H9 (cell line): Measurements from ENCODE around the gene PKN3. TPM values are rescaled to one million over a fixed set of nuclear protein-coding genes. Genes with fewer than 3 reads are reported as not detected.

Experiments
- DNase-seq: peaks from one replicate; pipeline ENCODE4 v3.0.0-alpha.2; 2017
- H2AFZ ChIP-seq: one replicate; pipeline ENCODE4 v1.6.1; 2013; ENCODE audit warnings: mild to moderate bottlenecking, low read length, control low read depth, moderate library complexity
- H2AK5ac ChIP-seq: 2 replicates; pipeline ENCODE4 v1.6.1; 2013; ENCODE audit warnings: low read length, control low read depth, mixed read lengths; ENCODE audit not compliant: insufficient read length
- H2BK120ac ChIP-seq: one replicate; pipeline ENCODE4 v1.6.1; 2013; ENCODE audit warnings: low read depth, mild to moderate bottlenecking, low read length, control low read depth, inconsistent platforms; ENCODE audit not compliant: poor library complexity, severe bottlenecking
- H2BK12ac ChIP-seq: 2 replicates; pipeline ENCODE4 v1.6.1; 2013; ENCODE audit warnings: low read length, control low read depth, mixed read lengths, low read depth; ENCODE audit not compliant: insufficient read length
- H2BK15ac ChIP-seq: 2 replicates; pipeline ENCODE4 v1.6.1; 2013; ENCODE audit warnings: low read depth, low read length, control low read depth
- H2BK20ac ChIP-seq: one replicate; pipeline ENCODE4 v1.6.1; 2013; ENCODE audit warnings: low read depth, mild to moderate bottlenecking, low read length, control low read depth, inconsistent platforms; ENCODE audit not compliant: poor library complexity, severe bottlenecking
- H2BK5ac ChIP-seq: 2 replicates; pipeline ENCODE4 v1.6.1; 2013; ENCODE audit warnings: low read length, control low read depth, mixed read lengths; ENCODE audit not compliant: insufficient read length
- H3K14ac ChIP-seq: 2 replicates; pipeline ENCODE4 v1.6.1; 2013; ENCODE audit warnings: low read length, control low read depth; ENCODE audit not compliant: insufficient read depth
- H3K18ac ChIP-seq: 2 replicates; pipeline ENCODE4 v1.6.1; 2013; ENCODE audit warnings: low read depth, mild to moderate bottlenecking, mixed read lengths, low read length, control low read depth; ENCODE audit not compliant: insufficient read length
- H3K23ac ChIP-seq: 2 replicates; pipeline ENCODE4 v1.6.1; 2013; ENCODE audit warnings: low read length, control low read depth, mixed read lengths, low read depth; ENCODE audit not compliant: insufficient read length
- H3K23me2 ChIP-seq: 2 replicates; pipeline ENCODE4 v1.6.1; 2013; ENCODE audit warnings: low read depth, mild to moderate bottlenecking, mixed read lengths, low read length, control low read depth; ENCODE audit not compliant: insufficient read length, poor library complexity, severe bottlenecking
- H3K27ac ChIP-seq: 2 replicates; pipeline ENCODE4 v1.5.1; 2013; ENCODE audit warnings: low read length, control low read depth, mixed read lengths, low read depth; ENCODE audit not compliant: insufficient read length
- H3K27me3 ChIP-seq: 2 replicates; pipeline ENCODE4 v1.6.1; 2013; ENCODE audit warnings: low read length, control low read depth, inconsistent platforms; ENCODE audit not compliant: insufficient read depth
- H3K4ac ChIP-seq: 2 replicates; pipeline ENCODE4 v1.6.1; 2013; ENCODE audit warnings: low read depth, mild to moderate bottlenecking, control low read depth, inconsistent platforms, low read length, moderate library complexity
- H3K4me1 ChIP-seq: 2 replicates; pipeline ENCODE4 v1.6.1; 2013; ENCODE audit warnings: low read length, control low read depth, inconsistent platforms; ENCODE audit not compliant: insufficient read depth
- H3K4me2 ChIP-seq: 2 replicates; pipeline ENCODE4 v1.6.1; 2013; ENCODE audit warnings: low read length, control low read depth, mixed read lengths; ENCODE audit not compliant: insufficient read length, insufficient read depth
- H3K56ac ChIP-seq: 2 replicates; pipeline ENCODE4 v1.6.1; 2013; ENCODE audit warnings: low read depth, mild to moderate bottlenecking, mixed read lengths, low read length, control low read depth; ENCODE audit not compliant: insufficient read length
- H3K79me1 ChIP-seq: 2 replicates; pipeline ENCODE4 v1.6.1; 2013; ENCODE audit warnings: low read depth, mild to moderate bottlenecking, moderate library complexity, low read length, control low read depth, inconsistent platforms; ENCODE audit not compliant: insufficient read depth, poor library complexity, severe bottlenecking
- H3K79me2 ChIP-seq: 2 replicates; pipeline ENCODE4 v1.6.1; 2013; ENCODE audit warnings: low read length, control low read depth, inconsistent platforms; ENCODE audit not compliant: insufficient read depth
- H3K9ac ChIP-seq: 2 replicates; pipeline ENCODE4 v1.6.1; 2013; ENCODE audit warnings: low read length, control low read depth, mixed read lengths; ENCODE audit not compliant: insufficient read length; ENCODE audit errors: extremely low read depth
- H3K9me3 ChIP-seq: one replicate; pipeline ENCODE4 v1.6.1; 2013; ENCODE audit warnings: low read depth, low read length, inconsistent platforms; ENCODE audit not compliant: control insufficient read depth
- H3T11ph ChIP-seq: one replicate; pipeline ENCODE4 v1.6.1; 2013; ENCODE audit warnings: mild to moderate bottlenecking, low read length, control low read depth, inconsistent platforms
- H4K20me1 ChIP-seq: one replicate; pipeline ENCODE4 v1.6.1; 2013; ENCODE audit not compliant: control insufficient read depth, insufficient read length, insufficient read depth
- H4K5ac ChIP-seq: 2 replicates; pipeline ENCODE4 v1.6.1; 2013; ENCODE audit warnings: low read depth, mild to moderate bottlenecking, mixed read lengths, low read length, control low read depth; ENCODE audit not compliant: insufficient read length
- H4K8ac ChIP-seq: replicated peaks from 2 replicates; pipeline ENCODE4 v1.6.1; 2013; ENCODE audit warnings: low read length, control low read depth, mixed read lengths, low read depth; ENCODE audit not compliant: insufficient read length
- H4K91ac ChIP-seq: 2 replicates; pipeline ENCODE4 v1.6.1; 2013; ENCODE audit warnings: low read depth, mild to moderate bottlenecking, moderate library complexity, mixed read lengths, low read length, control low read depth; ENCODE audit not compliant: insufficient read length
- H3K27ac Mint-ChIP-seq, 3 experiments: 2 replicates in 2 of 3; 3 replicates in 1 of 3; pipeline ENCODE4 v1.8.0; 2020 to 2021; ENCODE audit warnings: mixed read lengths in 3 of 3, mild to moderate bottlenecking in 1 of 3, moderate library complexity in 1 of 3
- H3K27me3 Mint-ChIP-seq: 2 replicates; pipeline ENCODE4 v1.8.0; 2021; ENCODE audit warnings: low read depth, mild to moderate bottlenecking, moderate library complexity, mixed read lengths
- H3K36me3 Mint-ChIP-seq, 3 experiments: 2 replicates in 2 of 3; 3 replicates in 1 of 3; pipeline ENCODE4 v1.8.0; 2020 to 2021; ENCODE audit warnings: low read depth in 3 of 3, mixed read lengths in 3 of 3; ENCODE audit not compliant: insufficient read depth in 1 of 3
- H3K4me1 Mint-ChIP-seq, 2 experiments: 2 replicates each; pipeline ENCODE4 v1.8.0; 2020; ENCODE audit warnings: mixed read lengths in 2 of 2
- H3K4me3 Mint-ChIP-seq, 2 experiments: 2 replicates in 1 of 2; 3 replicates in 1 of 2; pipeline ENCODE4 v1.8.0; 2020 to 2021; ENCODE audit warnings: mild to moderate bottlenecking in 2 of 2, mixed read lengths in 2 of 2, moderate library complexity in 1 of 2
- H3K9me3 Mint-ChIP-seq, 2 experiments: 2 replicates in 1 of 2; 3 replicates in 1 of 2; pipeline ENCODE4 v1.8.0; 2020; ENCODE audit warnings: mild to moderate bottlenecking in 2 of 2, mixed read lengths in 2 of 2, moderate library complexity in 1 of 2
- CTCF ChIP-seq: fragments of 200-600 bp; sonication (generic); conservative IDR thresholded peaks from 3 replicates; pipeline ENCODE4 v1.8.0; 2021; ENCODE audit warnings: antibody characterized with exemption, mild to moderate bottlenecking
- WGBS: extraction: QIAGEN DNeasy Blood & Tissue Kit; methylation state at CpG from one replicate; pipeline ENCODE4 v1.1.7; 2013; ENCODE audit warnings: missing lambda C conversion rate, low lambda C conversion rate, mixed read lengths; ENCODE audit not compliant: insufficient read length; ENCODE audit errors: extremely low coverage; 5-methylcytosine and 5-hydroxymethylcytosine counted together
- total RNA-seq: library from RNA; stranded (reverse); gene quantifications from 2 replicates; pipeline ENCODE4 v1.2.1, GENCODE V29; 2021

The PKN3 gene
- total RNA-seq, 1 experiment from 2014 or later, result 25.0 TPM

GRCh38 chr9:128723866-128724743 is 21.8 kb downstream of the PKN3 start, which contains the start of gene ZDHHC12:
Gene ZDHHC12 (minus strand): TSS chr9:128724127. CDS start chr9:128724093, 34 bp downstream.
- H3K27me3 Mint-ChIP-seq, result no peaks in the 10 kb centered on the region; the same call in none of the 2 replicates
- TF ChIP-seq CTCF, result no peak
- H3K27ac Mint-ChIP-seq, result peak within 1 kb of the TSS; percentile 92 to 96 (median 94)
- no peak within 1 kb of the TSS for H2BK120ac ChIP-seq
- peak within 1 kb of the TSS; percentile 69 for H3K14ac ChIP-seq
- no peak within 1 kb of the TSS for H3K18ac ChIP-seq
- no peak within 1 kb of the TSS for H3K56ac ChIP-seq
- H4K5ac ChIP-seq, result no peak within 1 kb of the TSS
- H3K23me2 ChIP-seq, result peaks cover 4% of the 10 kb centered on the region
- H3K79me1 ChIP-seq, result no peaks in the 10 kb centered on the region
- peak within 1 kb of the TSS; percentile 92 to 95 for H3K4me3 Mint-ChIP-seq
- H2AK5ac ChIP-seq, result no peak within 1 kb of the TSS
- no peak within 1 kb of the TSS for H3T11ph ChIP-seq
- no peak within 1 kb of the TSS for H3K23ac ChIP-seq
- H3K27ac ChIP-seq, result peak within 1 kb of the TSS; percentile 39
- H3K4me1 Mint-ChIP-seq, result peaks cover 22 to 23% of the 10 kb centered on the region in 2 experiments
- H4K20me1 ChIP-seq, result no peaks in the 10 kb centered on the region
- H3K4me2 ChIP-seq, result peak within 1 kb of the TSS; percentile 91
- H4K91ac ChIP-seq, result no peak within 1 kb of the TSS
- no peak within 1 kb of the TSS for H2BK15ac ChIP-seq
- H3K9me3 ChIP-seq, result no peaks in the 10 kb centered on the region
- no CpG with 5 or more reads among the region's 68 CpGs for WGBS
- H3K4me1 ChIP-seq, result no peaks in the 10 kb centered on the region; the same call in 1 of the 2 replicates
- no peak within 1 kb of the TSS for H3K4ac ChIP-seq
- H2BK12ac ChIP-seq, result no peak within 1 kb of the TSS
- no peak within 1 kb of the TSS for H2BK5ac ChIP-seq
- H3K79me2 ChIP-seq, result no peaks in the 10 kb centered on the region
- no peak within 1 kb of the TSS for H4K8ac ChIP-seq
- H3K36me3 Mint-ChIP-seq, result peaks cover 2 to 32% (median 25%) of the 10 kb centered on the region in 3 experiments; a peak in 5 of 7 replicates
- no peak within 1 kb of the TSS for H2AFZ ChIP-seq
- peak within 1 kb of the TSS; percentile 84 for H3K9ac ChIP-seq
- H3K27me3 ChIP-seq, result no peaks in the 10 kb centered on the region
- no peak within 1 kb of the TSS for H2BK20ac ChIP-seq
- no peaks in the 10 kb centered on the region; a peak in 2 of 5 replicates for H3K9me3 Mint-ChIP-seq
- peak; percentile 99 for DNase-seq
